IPS-15b (cell line): Measurements from ENCODE around the gene IL3.

Source experiments
- H3K27me3 ChIP-seq: one replicate; pipeline ENCODE4 v1.6.1; 2013; ENCODE audit warnings: low read length; ENCODE audit not compliant: control insufficient read depth, insufficient read depth
- H3K36me3 ChIP-seq: one replicate; pipeline ENCODE4 v1.6.1; 2013; ENCODE audit warnings: low read length; ENCODE audit not compliant: control insufficient read depth, insufficient read depth
- H3K4me1 ChIP-seq: one replicate; pipeline ENCODE4 v1.6.1; 2013; ENCODE audit warnings: mild to moderate bottlenecking, low read length; ENCODE audit not compliant: control insufficient read depth, insufficient read depth
- H3K4me3 ChIP-seq: one replicate; pipeline ENCODE4 v1.5.1; 2013; ENCODE audit warnings: low read depth, low read length
- H3K9ac ChIP-seq: one replicate; pipeline ENCODE4 v1.6.1; 2013; ENCODE audit warnings: low read depth, mild to moderate bottlenecking, low read length
- H3K9me3 ChIP-seq: one replicate; pipeline ENCODE4 v1.6.1; 2013; ENCODE audit warnings: mild to moderate bottlenecking, low read length; ENCODE audit not compliant: control insufficient read depth, insufficient read depth

Gene IL3

DNA sequence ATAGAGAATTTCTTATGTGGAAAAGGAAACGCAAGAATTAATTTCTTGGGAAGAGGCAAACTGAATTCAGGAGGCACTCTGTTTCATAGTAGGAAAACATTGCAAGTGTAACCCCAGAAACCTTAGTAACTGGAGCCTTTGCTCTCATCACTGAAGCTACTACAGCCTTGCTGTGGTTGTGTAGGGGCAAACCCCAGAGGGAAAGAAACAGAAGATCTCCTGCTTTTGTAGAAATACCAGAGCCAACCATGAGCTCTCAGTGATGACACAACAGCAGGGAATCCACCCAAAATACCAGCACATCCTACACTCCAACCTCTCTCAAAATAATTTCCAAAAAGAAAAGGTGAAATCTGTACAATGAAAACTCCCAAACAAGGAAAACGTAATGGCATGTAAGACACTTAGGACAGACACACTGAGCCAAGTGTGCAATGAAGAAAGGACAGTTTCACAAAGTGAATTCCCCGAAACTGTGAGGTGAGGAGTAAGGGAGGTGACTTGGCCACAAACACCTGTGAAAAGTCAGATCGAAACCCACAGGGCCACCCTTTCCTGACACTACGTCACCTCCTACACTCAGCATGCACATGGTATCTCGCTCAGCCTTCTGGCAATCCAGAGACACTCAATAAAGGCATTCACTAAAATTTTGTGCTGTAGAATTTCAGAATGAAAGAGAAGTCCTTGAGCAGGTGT is 40.4 kb upstream of the IL3 start:
- Histone ChIP-seq H3K9ac (no peak overlapping the region), H3K27me3 (no peaks in the 10 kb centered on the region), H3K36me3 (no peaks in the 10 kb centered on the region), H3K4me1 (no peaks in the 10 kb centered on the region), H3K4me3 (no peak overlapping the region), H3K9me3 (no peaks in the 10 kb centered on the region)

GRCh38 chr5:132020568-132021339 is 39.7 kb upstream of the IL3 start:
- no peaks in the 10 kb centered on the region for H3K9me3 ChIP-seq
- no peak overlapping the region for H3K9ac ChIP-seq
- H3K4me3 ChIP-seq: no peak overlapping the region
- H3K36me3 ChIP-seq: no peaks in the 10 kb centered on the region
- H3K4me1 ChIP-seq: no peaks in the 10 kb centered on the region
- H3K27me3 ChIP-seq: no peaks in the 10 kb centered on the region

GRCh38 chr5:132021654-132022053 is 38.8 kb upstream of the IL3 start:
- no peak overlapping the region for H3K4me3 ChIP-seq
- H3K9ac ChIP-seq: no peak overlapping the region
- no peaks in the 10 kb centered on the region for H3K9me3 ChIP-seq
- no peaks in the 10 kb centered on the region for H3K36me3 ChIP-seq
- no peaks in the 10 kb centered on the region for H3K27me3 ChIP-seq
- H3K4me1 ChIP-seq: no peaks in the 10 kb centered on the region

DNA sequence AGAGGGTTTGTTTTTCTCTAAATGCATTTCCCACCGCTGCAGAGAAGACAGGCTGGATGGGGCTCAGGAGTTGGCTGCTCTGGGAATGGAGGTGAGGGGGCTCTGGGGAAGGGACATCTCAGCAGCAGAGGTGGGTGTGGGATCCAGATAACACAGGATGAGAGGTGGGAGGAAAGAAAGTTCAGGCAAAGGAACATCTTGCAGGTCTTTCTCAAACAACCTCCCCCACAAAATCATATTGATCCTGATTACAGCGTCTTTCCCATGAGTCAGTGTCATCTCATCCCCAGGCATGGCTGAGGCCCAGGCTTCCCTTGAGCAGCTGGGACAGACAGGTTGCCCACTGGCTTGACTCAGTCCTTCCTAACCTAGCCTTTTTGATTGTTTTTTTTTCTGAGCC is 37.7 kb upstream of the IL3 start:
- Histone ChIP-seq H3K9me3 (no peaks in the 10 kb centered on the region), H3K4me1 (no peaks in the 10 kb centered on the region), H3K9ac (no peak overlapping the region), H3K27me3 (no peaks in the 10 kb centered on the region), H3K36me3 (no peaks in the 10 kb centered on the region), H3K4me3 (no peak overlapping the region)

- no peaks in the 10 kb centered on the region for H3K36me3 ChIP-seq
- no peaks in the 10 kb centered on the region for H3K27me3 ChIP-seq
- H3K9ac ChIP-seq: no peak overlapping the region
- no peak overlapping the region for H3K4me3 ChIP-seq
- no peaks in the 10 kb centered on the region for H3K9me3 ChIP-seq
- no peaks in the 10 kb centered on the region for H3K4me1 ChIP-seq
Observed at GRCh38 chr5:132023258-132024116, 37.0 kb upstream of the IL3 start.

GRCh38 chr5:132024117-132024435 is 36.4 kb upstream of the IL3 start:
- no peaks in the 10 kb centered on the region for H3K36me3 ChIP-seq
- no peaks in the 10 kb centered on the region for H3K27me3 ChIP-seq
- H3K4me1 ChIP-seq: no peaks in the 10 kb centered on the region
- H3K4me3 ChIP-seq: no peak overlapping the region
- H3K9ac ChIP-seq: no peak overlapping the region
- H3K9me3 ChIP-seq: no peaks in the 10 kb centered on the region

GRCh38 chr5:132024789-132025402 is 35.6 kb upstream of the IL3 start:
- no peaks in the 10 kb centered on the region for H3K27me3 ChIP-seq
- no peak overlapping the region for H3K9ac ChIP-seq
- no peak overlapping the region for H3K4me3 ChIP-seq
- no peaks in the 10 kb centered on the region for H3K9me3 ChIP-seq
- H3K36me3 ChIP-seq: no peaks in the 10 kb centered on the region
- H3K4me1 ChIP-seq: no peaks in the 10 kb centered on the region

GRCh38 chr5:132025403-132025971 is 35.0 kb upstream of the IL3 start:
- Histone ChIP-seq H3K27me3 (no peaks in the 10 kb centered on the region), H3K36me3 (no peaks in the 10 kb centered on the region), H3K9me3 (no peaks in the 10 kb centered on the region), H3K9ac (no peak overlapping the region), H3K4me3 (no peak overlapping the region), H3K4me1 (no peaks in the 10 kb centered on the region)

- H3K4me1 ChIP-seq: no peaks in the 10 kb centered on the region
- H3K36me3 ChIP-seq: no peaks in the 10 kb centered on the region
- H3K9ac ChIP-seq: no peak overlapping the region
- no peaks in the 10 kb centered on the region for H3K27me3 ChIP-seq
- H3K9me3 ChIP-seq: no peaks in the 10 kb centered on the region
- no peak overlapping the region for H3K4me3 ChIP-seq
Observed at GRCh38 chr5:132026516-132027008, 33.9 kb upstream of the IL3 start.

GRCh38 chr5:132027027-132027426 is 33.4 kb upstream of the IL3 start:
- Histone ChIP-seq H3K27me3 (no peaks in the 10 kb centered on the region), H3K9me3 (no peaks in the 10 kb centered on the region), H3K4me1 (no peaks in the 10 kb centered on the region), H3K4me3 (no peak overlapping the region), H3K9ac (no peak overlapping the region), H3K36me3 (no peaks in the 10 kb centered on the region)

- Histone ChIP-seq H3K9ac (no peak overlapping the region), H3K27me3 (no peaks in the 10 kb centered on the region), H3K4me3 (no peak overlapping the region), H3K9me3 (no peaks in the 10 kb centered on the region), H3K4me1 (no peaks in the 10 kb centered on the region), H3K36me3 (no peaks in the 10 kb centered on the region)
Observed at GRCh38 chr5:132029609-132030330, 30.7 kb upstream of the IL3 start.
